ENCODE data around the gene TMC2.

- TF ChIP-seq EZH2 (IDR thresholded peaks at IDR 0.05; ENCODE audit: borderline replicate concordance, low read depth, low read length, poor library complexity, severe bottlenecking): no peak
- TF ChIP-seq, protein P1, sequence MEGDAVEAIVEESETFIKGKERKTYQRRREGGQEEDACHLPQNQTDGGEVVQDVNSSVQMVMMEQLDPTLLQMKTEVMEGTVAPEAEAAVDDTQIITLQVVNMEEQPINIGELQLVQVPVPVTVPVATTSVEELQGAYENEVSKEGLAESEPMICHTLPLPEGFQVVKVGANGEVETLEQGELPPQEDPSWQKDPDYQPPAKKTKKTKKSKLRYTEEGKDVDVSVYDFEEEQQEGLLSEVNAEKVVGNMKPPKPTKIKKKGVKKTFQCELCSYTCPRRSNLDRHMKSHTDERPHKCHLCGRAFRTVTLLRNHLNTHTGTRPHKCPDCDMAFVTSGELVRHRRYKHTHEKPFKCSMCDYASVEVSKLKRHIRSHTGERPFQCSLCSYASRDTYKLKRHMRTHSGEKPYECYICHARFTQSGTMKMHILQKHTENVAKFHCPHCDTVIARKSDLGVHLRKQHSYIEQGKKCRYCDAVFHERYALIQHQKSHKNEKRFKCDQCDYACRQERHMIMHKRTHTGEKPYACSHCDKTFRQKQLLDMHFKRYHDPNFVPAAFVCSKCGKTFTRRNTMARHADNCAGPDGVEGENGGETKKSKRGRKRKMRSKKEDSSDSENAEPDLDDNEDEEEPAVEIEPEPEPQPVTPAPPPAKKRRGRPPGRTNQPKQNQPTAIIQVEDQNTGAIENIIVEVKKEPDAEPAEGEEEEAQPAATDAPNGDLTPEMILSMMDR (conservative IDR thresholded peaks at IDR 0.05; ENCODE audit: low read depth, low read length): no peak
These were observed 5.6 kb downstream of the TMC2 start for GRCh38 chr20:2541940-2542339.

All from A673 (cell line).